Urinary bladder (tissue), 4 donors: ENCODE data around the gene PNPLA7. TPM values are rescaled to one million over a fixed set of nuclear protein-coding genes. Genes with fewer than 3 reads are reported as not detected.

Source experiments
- DNase-seq: peaks from one replicate; pipeline ENCODE4 v3.0.0-alpha.2; 2015; ENCODE audit errors: extremely low spot score
- H3K27ac ChIP-seq: one replicate; pipeline ENCODE4 v1.5.1; 2013; ENCODE audit warnings: low read depth, mild to moderate bottlenecking, moderate library complexity
- H3K36me3 ChIP-seq: one replicate; pipeline ENCODE4 v1.6.1; 2013; ENCODE audit warnings: mild to moderate bottlenecking, moderate library complexity; ENCODE audit not compliant: insufficient read depth
- H3K4me1 ChIP-seq: one replicate; pipeline ENCODE4 v1.6.1; 2013; ENCODE audit warnings: mild to moderate bottlenecking, moderate library complexity; ENCODE audit not compliant: insufficient read depth
- H3K4me3 ChIP-seq: one replicate; pipeline ENCODE4 v1.5.1; 2013; ENCODE audit warnings: low read depth, low read length
- WGBS: extraction: QIAGEN DNeasy Blood & Tissue Kit; methylation state at CpG from one replicate; pipeline ENCODE4 v1.1.7; 2013; 5-methylcytosine and 5-hydroxymethylcytosine counted together
- polyA plus RNA-seq: library from polyadenylated mRNA; stranded (reverse); fragments of 200-250 nt; gene quantifications from one replicate; pipeline ENCODE4 v1.2.3, GENCODE V29; 2013
- total RNA-seq: library from RNA; depleted of rRNA; stranded (reverse); fragments of >200 nt; gene quantifications from one replicate; pipeline ENCODE4 v1.2.3, GENCODE V29; 2014
- donor health status: healthy with polysubstance abuse.
- donor health status: healthy.

The PNPLA7 gene
- total and polyA plus RNA-seq, 2 donors, result 1.1 to 6.4 TPM

GRCh38 chr9:137486545-137487453, 63.4 kb downstream of the PNPLA7 start:
- Histone ChIP-seq H3K4me3 (no peak overlapping the region), H3K4me1 (no peaks in the 10 kb centered on the region), H3K27ac (no peak overlapping the region), H3K36me3 (no peaks in the 10 kb centered on the region)
- no peak for DNase-seq
- WGBS, result 79% methylated on average over 35 of the region's 35 CpGs

- 88% methylated on average over 15 of the region's 15 CpGs for WGBS
- H3K36me3 ChIP-seq, result no peaks in the 10 kb centered on the region
- DNase-seq, result no peak
- H3K27ac ChIP-seq, result no peak overlapping the region
- no peak overlapping the region for H3K4me3 ChIP-seq
- no peaks in the 10 kb centered on the region for H3K4me1 ChIP-seq
Observed at GRCh38 chr9:137486141-137486490, 64.1 kb downstream of the PNPLA7 start.

- Histone ChIP-seq H3K36me3 (no peaks in the 10 kb centered on the region), H3K4me1 (no peaks in the 10 kb centered on the region), H3K4me3 (no peak overlapping the region), H3K27ac (no peak overlapping the region)
- 87% methylated on average over 26 of the region's 26 CpGs for WGBS
- no peak for DNase-seq
Observed at GRCh38 chr9:137485343-137486140, 64.7 kb downstream of the PNPLA7 start.

GRCh38 chr9:137484551-137485315, 65.5 kb downstream of the PNPLA7 start:
- DNase-seq, result no peak
- Histone ChIP-seq H3K4me3 (no peak overlapping the region), H3K4me1 (no peaks in the 10 kb centered on the region), H3K27ac (no peak overlapping the region), H3K36me3 (no peaks in the 10 kb centered on the region)
- WGBS, result 92% methylated on average over 27 of the region's 27 CpGs

GRCh38 chr9:137482094-137482781, 68.0 kb downstream of the PNPLA7 start:
- H3K4me3 ChIP-seq, result no peak overlapping the region
- DNase-seq, result no peak
- no peak overlapping the region for H3K27ac ChIP-seq
- no peaks in the 10 kb centered on the region for H3K4me1 ChIP-seq
- WGBS, result 67% methylated on average over 26 of the region's 26 CpGs
- H3K36me3 ChIP-seq, result no peaks in the 10 kb centered on the region

GRCh38 chr9:137480686-137481683, 69.2 kb downstream of the PNPLA7 start:
- 92% methylated on average over 38 of the region's 38 CpGs for WGBS
- H3K27ac ChIP-seq, result no peak overlapping the region
- DNase-seq, result no peak
- no peaks in the 10 kb centered on the region for H3K36me3 ChIP-seq
- H3K4me1 ChIP-seq, result no peaks in the 10 kb centered on the region
- H3K4me3 ChIP-seq, result no peak overlapping the region

- Histone ChIP-seq H3K27ac (no peak overlapping the region), H3K4me3 (no peak overlapping the region), H3K36me3 (no peaks in the 10 kb centered on the region), H3K4me1 (no peaks in the 10 kb centered on the region)
- no peak for DNase-seq
- WGBS, result 85% methylated on average over 32 of the region's 32 CpGs
Observed at GRCh38 chr9:137479892-137480685, 70.1 kb downstream of the PNPLA7 start.

DNA sequence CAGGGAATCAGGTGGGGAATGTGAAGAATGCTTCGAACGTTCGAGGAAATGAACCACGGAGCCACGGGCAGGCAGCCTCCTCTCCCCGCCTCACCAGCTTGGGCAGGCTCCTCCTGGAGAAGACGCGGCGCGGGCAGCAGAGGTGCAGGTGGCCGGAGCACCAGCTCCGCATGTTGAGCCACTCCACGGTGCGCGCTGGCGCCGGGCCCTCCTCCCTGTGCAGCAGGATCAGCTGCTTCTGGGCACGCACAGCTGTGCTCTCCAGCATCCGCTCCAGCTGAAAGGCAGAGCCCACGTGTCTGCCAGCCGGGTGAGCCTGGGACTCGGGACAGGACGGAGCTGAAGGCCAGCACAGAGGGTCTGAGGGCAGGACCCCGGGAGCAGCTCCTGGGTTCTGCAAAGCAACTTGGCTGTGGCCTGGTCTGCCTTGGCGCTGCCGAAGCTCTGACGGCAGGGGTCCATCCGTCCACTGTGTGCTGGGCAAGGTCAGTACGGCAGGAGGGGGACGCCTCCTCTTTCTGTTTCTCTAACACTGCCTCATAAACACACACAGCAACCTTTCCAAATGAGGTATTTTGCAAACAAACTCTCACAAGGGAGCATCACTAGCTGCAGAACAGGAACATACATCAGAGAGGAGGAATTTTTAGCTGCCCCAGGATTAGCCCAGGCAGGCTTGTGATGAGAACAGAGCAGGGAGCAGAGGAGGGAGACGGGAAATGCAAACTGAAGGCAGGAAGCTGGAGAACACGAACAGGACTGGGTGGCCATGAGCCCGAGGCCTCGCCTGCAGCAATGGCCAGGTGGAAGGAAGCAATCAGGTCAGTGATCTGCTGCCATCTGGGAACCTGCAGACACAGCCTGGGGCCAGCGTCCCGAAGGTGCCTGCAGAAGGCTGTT, 71.0 kb downstream of the PNPLA7 start:
- Histone ChIP-seq H3K4me1 (no peaks in the 10 kb centered on the region), H3K4me3 (no peak overlapping the region), H3K27ac (no peak overlapping the region), H3K36me3 (no peaks in the 10 kb centered on the region)
- DNase-seq, result no peak
- WGBS, result 63% methylated on average over 36 of the region's 36 CpGs

DNA sequence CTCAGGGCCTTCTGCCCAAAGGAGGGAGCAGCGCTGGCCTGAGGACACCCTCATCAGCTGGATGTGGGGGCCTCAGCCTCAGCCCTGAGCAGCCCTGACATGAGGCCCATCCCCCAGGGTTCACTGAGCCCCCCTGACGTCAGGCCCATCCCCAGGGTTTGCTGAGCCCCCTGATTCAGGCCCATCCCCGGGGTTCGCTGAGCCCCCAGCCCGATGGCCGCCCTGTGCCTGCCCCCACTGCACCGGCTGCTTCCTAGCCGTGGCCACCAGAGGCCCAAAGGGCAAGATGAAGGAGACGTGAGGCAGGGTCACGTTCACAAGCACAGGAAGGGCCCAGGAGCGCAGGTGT, 71.6 kb downstream of the PNPLA7 start:
- WGBS, result 76% methylated on average over 11 of the region's 11 CpGs
- no peak overlapping the region for H3K4me3 ChIP-seq
- no peak for DNase-seq
- H3K36me3 ChIP-seq, result no peaks in the 10 kb centered on the region
- no peaks in the 10 kb centered on the region for H3K4me1 ChIP-seq
- no peak overlapping the region for H3K27ac ChIP-seq

DNA sequence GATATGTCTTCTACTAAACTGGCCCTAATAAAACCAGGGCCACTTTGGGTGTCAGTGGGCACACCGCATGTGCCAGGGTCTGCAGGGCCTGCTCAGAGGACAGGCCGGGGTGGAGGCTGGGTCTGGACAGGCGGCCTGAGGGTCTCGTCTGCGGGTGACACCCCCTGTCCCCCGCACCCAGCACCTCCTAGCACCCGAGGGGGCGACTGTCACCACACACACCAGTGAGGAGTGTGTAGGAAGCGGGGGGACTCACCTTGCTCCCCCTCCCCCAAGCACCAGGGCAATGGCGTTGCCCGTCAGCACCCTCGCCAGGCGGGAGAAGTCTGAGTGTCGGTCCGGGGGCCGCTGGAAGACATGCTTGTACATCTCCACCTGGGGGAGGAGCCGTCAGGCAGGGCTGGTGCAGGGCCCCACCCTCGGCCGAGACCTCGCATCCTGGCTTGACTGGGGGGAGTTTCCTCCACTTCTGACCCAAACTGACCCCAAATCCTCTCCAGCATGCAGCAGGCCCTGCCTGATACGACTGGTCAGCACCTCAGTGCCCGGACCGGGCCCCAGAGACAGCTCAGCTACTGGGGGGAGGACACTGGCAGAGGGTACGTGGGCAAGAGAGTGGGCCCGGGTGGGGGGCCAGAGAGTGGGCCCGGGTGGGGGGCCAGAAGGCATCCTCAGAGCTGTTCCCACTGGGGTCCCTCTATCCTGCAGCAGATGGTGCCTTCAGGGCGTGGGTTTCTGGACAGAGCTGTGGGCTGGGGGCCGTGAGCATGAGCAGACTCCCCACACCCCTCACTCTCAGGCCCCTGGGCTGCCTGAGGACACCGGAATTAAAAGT, 72.2 kb downstream of the PNPLA7 start:
- H3K4me3 ChIP-seq, result no peak overlapping the region
- H3K27ac ChIP-seq, result no peak overlapping the region
- no peaks in the 10 kb centered on the region for H3K4me1 ChIP-seq
- no peak for DNase-seq
- 88% methylated on average over 29 of the region's 29 CpGs for WGBS
- no peaks in the 10 kb centered on the region for H3K36me3 ChIP-seq
